Measurements from ENCODE around the gene ZNF462.

GRCh38 chr9:106920091-106920490 is 57.1 kb downstream of the ZNF462 start:
- TF ChIP-seq ZNF274 (IDR thresholded peaks at IDR 0.05; ENCODE audit: low read depth, low read length) (no peak), YY1 (IDR thresholded peaks at IDR 0.05; ENCODE audit: insufficient read depth, insufficient read length) (no peak)
